Muscle of arm (tissue), 12 donors: Measurements from ENCODE around the gene C19orf81. TPM values are rescaled to one million over a fixed set of nuclear protein-coding genes. Genes with fewer than 3 reads are reported as not detected.

ENCODE experiments used
- DNase-seq: peaks from one replicate; pipeline ENCODE4 v3.0.0-alpha.2; 2013
- polyA plus RNA-seq, 12 donors: library from polyadenylated mRNA; unstranded; fragments of 120-200 nt; gene quantifications; one replicate each; pipeline ENCODE4 v1.2.1, GENCODE V29; 2013; ENCODE audit not compliant: insufficient read length in 12 of 12

Gene C19orf81
- polyA plus RNA-seq, 12 donors: 0.85 to 2.8 (median 1.5) TPM; not detected in 2

DNA sequence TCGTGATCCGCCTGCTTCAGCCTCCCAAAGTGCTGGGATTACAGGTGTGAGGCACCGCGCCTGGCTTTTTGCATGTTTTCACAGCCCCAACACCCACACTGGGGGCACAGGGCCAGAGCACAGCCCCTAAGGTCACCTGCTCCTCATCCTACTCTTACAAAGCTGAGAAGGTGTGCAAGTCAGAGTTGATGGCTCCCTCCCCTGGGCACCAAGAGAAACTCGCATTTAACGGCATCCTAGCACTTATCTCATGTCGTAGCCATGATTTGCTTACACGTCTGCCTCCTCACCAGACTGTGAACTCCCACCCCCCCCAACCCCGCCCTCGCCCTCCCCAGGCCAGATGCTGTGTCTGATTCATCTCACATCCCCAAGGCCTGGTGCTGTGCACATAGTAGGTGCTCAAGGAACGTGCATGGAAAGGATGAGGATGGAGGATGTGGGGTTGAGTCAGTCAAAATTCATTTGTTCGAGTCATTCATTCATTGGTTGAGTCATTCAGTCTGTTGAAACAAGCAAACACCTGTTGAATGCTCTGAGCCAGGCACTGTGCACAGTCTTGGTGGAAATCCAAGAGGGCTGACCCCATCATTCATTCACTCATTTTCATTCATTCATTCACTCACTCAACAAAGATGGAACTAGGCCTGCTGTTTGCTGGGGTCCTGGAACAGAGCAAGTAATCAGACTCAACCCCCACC lies 59.1 kb downstream of the C19orf81 start:
- no peak for DNase-seq

Other genes with a start within 250 kb of the C19orf81 start
- gene SPIB, start 230.5 kb upstream of the C19orf81 start, polyA plus RNA-seq: 1 to 10 TPM in 2 of 12 donors, under 1 TPM in 9, not detected in 1; 0.13 to 9.9 (median 0.56) TPM
- gene MYBPC2, start 216.6 kb upstream of the C19orf81 start, polyA plus RNA-seq: 100 to 1,000 TPM in 1 of 12 donors, 10 to 100 TPM in 9, not detected in 2; 11.4 to 140 (median 53.8) TPM
- gene EMC10, start 172.9 kb upstream of the C19orf81 start, polyA plus RNA-seq: 100 to 1,000 TPM in 4 of 12 donors, 10 to 100 TPM in 8; 66.6 to 203 (median 95.2) TPM
- gene GARIN5A, start 172.6 kb upstream of the C19orf81 start, polyA plus RNA-seq: 1 to 10 TPM in 10 of 12 donors, not detected in 2; 2.4 to 6.8 (median 3.9) TPM
- 10 to 100 TPM in 11 of 12 donors, not detected in 1; 11.8 to 41.3 (median 17.8) TPM for gene JOSD2, start 138.3 kb upstream of the C19orf81 start, polyA plus RNA-seq
- gene ASPDH, start 135.5 kb upstream of the C19orf81 start, polyA plus RNA-seq: 1 to 10 TPM in 1 of 12 donors, under 1 TPM in 9, not detected in 2; 0.18 to 1.9 (median 0.65) TPM
- 10 to 100 TPM in 4 of 12 donors, 1 to 10 TPM in 7, not detected in 1; 6.0 to 21.0 (median 8.7) TPM for gene LRRC4B, start 81.0 kb upstream of the C19orf81 start, polyA plus RNA-seq
- gene SYT3, start 9.6 kb upstream of the C19orf81 start, polyA plus RNA-seq: under 1 TPM in 3 of 12 donors, not detected in 9; 0.05 to 0.25 (median 0.12) TPM
- 10 to 100 TPM in 11 of 12 donors, not detected in 1; 11.4 to 87.6 (median 22.0) TPM for gene SHANK1, start 70.4 kb downstream of the C19orf81 start, polyA plus RNA-seq
- 10 to 100 TPM in 11 of 12 donors, not detected in 1; 14.6 to 62.3 (median 17.6) TPM for gene CLEC11A, start 73.9 kb downstream of the C19orf81 start, polyA plus RNA-seq
- under 1 TPM in 1 of 12 donors, not detected in 11; 0.13 TPM for gene GPR32, start 121.0 kb downstream of the C19orf81 start, polyA plus RNA-seq
- gene ACP4, start 141.0 kb downstream of the C19orf81 start, polyA plus RNA-seq: under 1 TPM in 2 of 12 donors, not detected in 10; 0.28 to 0.29 TPM
- 10 to 100 TPM in 1 of 12 donors, 1 to 10 TPM in 3, under 1 TPM in 3, not detected in 5; 0.18 to 17.9 (median 1.0) TPM for gene KLK1, start 174.3 kb downstream of the C19orf81 start, polyA plus RNA-seq
- gene KLK15, start 184.1 kb downstream of the C19orf81 start, polyA plus RNA-seq: not detected
- gene KLK3, start 205.5 kb downstream of the C19orf81 start, polyA plus RNA-seq: 1 to 10 TPM in 1 of 12 donors, not detected in 11; 9.4 TPM
- under 1 TPM in 1 of 12 donors, not detected in 11; 0.20 TPM for gene KLK2, start 224.0 kb downstream of the C19orf81 start, polyA plus RNA-seq